ENCODE data around the gene NEDD4. TPM values are rescaled to one million over a fixed set of nuclear protein-coding genes. Genes with fewer than 3 reads are reported as not detected.
A peak's percentile ranks its signal among the peaks of the same experiment; 100 is the strongest.

Gene NEDD4
- total RNA-seq, 1 donor from 2014 or later = 6.1 TPM

- Histone ChIP-seq H3K27ac (peak overlapping the region; percentile 17 to 35), H3K9me3 (no peaks in the 10 kb centered on the region), H3K4me1 (no peaks in the 10 kb centered on the region), H3K27me3 (no peaks in the 10 kb centered on the region), H3K36me3 (no peaks in the 10 kb centered on the region), H3K4me3 (peak overlapping the region in 1 of 2 donors; percentile 42)
- intact Hi-C loops (cut with DNase I) = no loop called here
- DNase-seq (ENCODE audit: low spot score in 2 of 2) = no peak
- no peak for TF ChIP-seq CTCF (IDR thresholded peaks at IDR 0.05)
Measured at GRCh38 chr15:55916666-55917409, 76.6 kb downstream of the NEDD4 start.

- TF ChIP-seq CTCF (IDR thresholded peaks at IDR 0.05) = no peak
- no peaks in the 10 kb centered on the region for H3K4me1 ChIP-seq
- H3K27ac ChIP-seq = peak overlapping the region in 1 of 2 donors; percentile 17
- H3K36me3 ChIP-seq = no peaks in the 10 kb centered on the region
- intact Hi-C loops (cut with DNase I) = no loop called here
- DNase-seq (ENCODE audit: low spot score in 2 of 2) = no peak
- H3K9me3 ChIP-seq = no peaks in the 10 kb centered on the region
- H3K4me3 ChIP-seq = peak overlapping the region in 1 of 2 donors; percentile 42
- H3K27me3 ChIP-seq = no peaks in the 10 kb centered on the region
Measured at GRCh38 chr15:55915876-55916567, 77.4 kb downstream of the NEDD4 start.

GRCh38 chr15:55915221-55915620, 78.2 kb downstream of the NEDD4 start:
- no peaks in the 10 kb centered on the region for H3K4me1 ChIP-seq
- no peak for TF ChIP-seq CTCF (IDR thresholded peaks at IDR 0.05)
- H3K36me3 ChIP-seq = no peaks in the 10 kb centered on the region
- intact Hi-C loops (cut with DNase I) = no loop called here
- no peak overlapping the region for H3K27ac ChIP-seq
- DNase-seq (ENCODE audit: low spot score in 2 of 2) = no peak
- H3K9me3 ChIP-seq = no peaks in the 10 kb centered on the region
- no peaks in the 10 kb centered on the region for H3K27me3 ChIP-seq
- H3K4me3 ChIP-seq = no peak overlapping the region

- TF ChIP-seq CTCF (IDR thresholded peaks at IDR 0.05) = no peak
- H3K27me3 ChIP-seq = no peaks in the 10 kb centered on the region
- no peaks in the 10 kb centered on the region for H3K9me3 ChIP-seq
- H3K27ac ChIP-seq = no peak overlapping the region
- intact Hi-C loops (cut with DNase I) = no loop called here
- H3K36me3 ChIP-seq = no peaks in the 10 kb centered on the region
- H3K4me1 ChIP-seq = no peaks in the 10 kb centered on the region
- H3K4me3 ChIP-seq = no peak overlapping the region
- no peak for DNase-seq (ENCODE audit: low spot score in 2 of 2)
Measured at GRCh38 chr15:55914446-55914845, 79.0 kb downstream of the NEDD4 start.

GRCh38 chr15:55912982-55913381, 80.4 kb downstream of the NEDD4 start:
- Histone ChIP-seq H3K9me3 (no peaks in the 10 kb centered on the region), H3K4me1 (no peaks in the 10 kb centered on the region), H3K36me3 (no peaks in the 10 kb centered on the region), H3K4me3 (no peak overlapping the region), H3K27me3 (no peaks in the 10 kb centered on the region), H3K27ac (no peak overlapping the region)
- intact Hi-C loops (cut with DNase I) = no loop called here
- no peak for DNase-seq (ENCODE audit: low spot score in 2 of 2)
- TF ChIP-seq CTCF (IDR thresholded peaks at IDR 0.05) = no peak

All from ascending aorta (tissue), 2 donors.